Peyer's patch (tissue), 4 donors: ENCODE results near the gene TMEM131L. TPM values are rescaled to one million over a fixed set of nuclear protein-coding genes. Genes with fewer than 3 reads are reported as not detected.
A peak's percentile ranks its signal among the peaks of the same experiment; 100 is the strongest.

ENCODE experiments used
- DNase-seq, 3 donors: peaks; one replicate each; pipeline ENCODE4 v3.0.0-alpha.2; 2017 to 2019
- H3K27ac ChIP-seq, 4 donors: fragments of 200-600 bp; sonication (generic); one replicate each; pipeline ENCODE4 v1.5.1; 2016 to 2019
- H3K27me3 ChIP-seq, 2 donors: fragments of 200-600 bp; sonication (generic); one replicate each; pipeline ENCODE4 v1.5.1; 2019
- H3K36me3 ChIP-seq, 3 donors: fragments of 200-600 bp; sonication (generic); one replicate each; pipeline ENCODE4 v1.5.1; 2016 to 2019
- H3K4me1 ChIP-seq, 4 donors: fragments of 200-600 bp; sonication (generic); one replicate each; pipeline ENCODE4 v1.5.1; 2016 to 2019
- H3K4me3 ChIP-seq, 4 donors: fragments of 200-600 bp; sonication (generic); 1 replicate in 3 of 4; 2 replicates in 1 of 4; pipeline ENCODE4 v1.5.1; 2016 to 2019; ENCODE audit warnings: mild to moderate bottlenecking in 1 of 4
- H3K9me3 ChIP-seq, 4 donors: fragments of 200-600 bp; sonication (generic); one replicate each; pipeline ENCODE4 v1.5.1; 2016 to 2019; ENCODE audit warnings: mild to moderate bottlenecking in 1 of 4
- POLR2A ChIP-seq, 2 donors: fragments of 450-650 bp; IDR thresholded peaks; one replicate each; pipeline ENCODE4 v1.5.1; 2017; ENCODE audit warnings: antibody characterized with exemption in 2 of 2, mild to moderate bottlenecking in 2 of 2, moderate library complexity in 2 of 2
- total RNA-seq, 4 donors: library from RNA; depleted of rRNA; stranded (reverse); fragments of >200 nt; gene quantifications; one replicate each; pipeline ENCODE4 v1.1.0, GENCODE V29; 2016
- TF ChIP-seq, protein P1 (sequence below), 6 experiments: fragments of 450-650 bp in 4 of 6; fragments of 200-600 bp in 2 of 6; sonication (generic) in 1 of 6; IDR thresholded peaks; one replicate each; pipeline ENCODE4 v1.5.1; 2017 to 2019; ENCODE audit warnings: antibody characterized with exemption in 6 of 6, mild to moderate bottlenecking in 3 of 6, moderate library complexity in 1 of 6

TMEM131L gene
- total RNA-seq, 4 donors from 2014 or later: 5.2 to 54.5 (median 7.0) TPM

DNA sequence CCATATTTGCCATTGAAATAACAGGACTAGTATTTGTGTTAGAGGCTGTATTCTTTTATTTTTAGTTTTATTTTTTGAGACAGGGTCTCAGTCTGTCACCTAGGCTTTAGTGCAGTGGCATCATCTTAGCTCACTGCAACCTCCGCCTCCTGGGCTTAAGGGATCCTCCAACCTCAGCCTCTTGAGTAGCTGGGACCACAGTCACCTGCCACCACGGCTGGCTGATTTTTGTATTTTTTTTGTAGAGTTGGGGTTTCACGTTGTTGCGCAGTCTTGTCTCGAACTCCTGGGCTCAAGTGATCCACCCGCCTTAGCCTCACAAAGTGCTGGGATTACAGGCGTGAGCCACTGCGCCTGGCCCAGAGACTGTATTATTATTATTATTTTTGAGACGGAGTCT, 15.3 kb downstream of the TMEM131L start:
- H3K36me3 ChIP-seq: no peaks in the 10 kb centered on the region
- DNase-seq: no peak
- H3K4me1 ChIP-seq: peaks cover 0 to 12% (median 6%) of the 10 kb centered on the region in 4 donors
- no peaks in the 10 kb centered on the region for H3K27me3 ChIP-seq
- TF ChIP-seq, protein P1, sequence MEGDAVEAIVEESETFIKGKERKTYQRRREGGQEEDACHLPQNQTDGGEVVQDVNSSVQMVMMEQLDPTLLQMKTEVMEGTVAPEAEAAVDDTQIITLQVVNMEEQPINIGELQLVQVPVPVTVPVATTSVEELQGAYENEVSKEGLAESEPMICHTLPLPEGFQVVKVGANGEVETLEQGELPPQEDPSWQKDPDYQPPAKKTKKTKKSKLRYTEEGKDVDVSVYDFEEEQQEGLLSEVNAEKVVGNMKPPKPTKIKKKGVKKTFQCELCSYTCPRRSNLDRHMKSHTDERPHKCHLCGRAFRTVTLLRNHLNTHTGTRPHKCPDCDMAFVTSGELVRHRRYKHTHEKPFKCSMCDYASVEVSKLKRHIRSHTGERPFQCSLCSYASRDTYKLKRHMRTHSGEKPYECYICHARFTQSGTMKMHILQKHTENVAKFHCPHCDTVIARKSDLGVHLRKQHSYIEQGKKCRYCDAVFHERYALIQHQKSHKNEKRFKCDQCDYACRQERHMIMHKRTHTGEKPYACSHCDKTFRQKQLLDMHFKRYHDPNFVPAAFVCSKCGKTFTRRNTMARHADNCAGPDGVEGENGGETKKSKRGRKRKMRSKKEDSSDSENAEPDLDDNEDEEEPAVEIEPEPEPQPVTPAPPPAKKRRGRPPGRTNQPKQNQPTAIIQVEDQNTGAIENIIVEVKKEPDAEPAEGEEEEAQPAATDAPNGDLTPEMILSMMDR (IDR thresholded peaks at IDR 0.05): no peak
- no peak for TF ChIP-seq POLR2A (IDR thresholded peaks at IDR 0.05)
- H3K4me3 ChIP-seq: no peak overlapping the region
- H3K9me3 ChIP-seq: no peaks in the 10 kb centered on the region
- peak overlapping the region in 1 of 4 donors; percentile 38 for H3K27ac ChIP-seq

DNA sequence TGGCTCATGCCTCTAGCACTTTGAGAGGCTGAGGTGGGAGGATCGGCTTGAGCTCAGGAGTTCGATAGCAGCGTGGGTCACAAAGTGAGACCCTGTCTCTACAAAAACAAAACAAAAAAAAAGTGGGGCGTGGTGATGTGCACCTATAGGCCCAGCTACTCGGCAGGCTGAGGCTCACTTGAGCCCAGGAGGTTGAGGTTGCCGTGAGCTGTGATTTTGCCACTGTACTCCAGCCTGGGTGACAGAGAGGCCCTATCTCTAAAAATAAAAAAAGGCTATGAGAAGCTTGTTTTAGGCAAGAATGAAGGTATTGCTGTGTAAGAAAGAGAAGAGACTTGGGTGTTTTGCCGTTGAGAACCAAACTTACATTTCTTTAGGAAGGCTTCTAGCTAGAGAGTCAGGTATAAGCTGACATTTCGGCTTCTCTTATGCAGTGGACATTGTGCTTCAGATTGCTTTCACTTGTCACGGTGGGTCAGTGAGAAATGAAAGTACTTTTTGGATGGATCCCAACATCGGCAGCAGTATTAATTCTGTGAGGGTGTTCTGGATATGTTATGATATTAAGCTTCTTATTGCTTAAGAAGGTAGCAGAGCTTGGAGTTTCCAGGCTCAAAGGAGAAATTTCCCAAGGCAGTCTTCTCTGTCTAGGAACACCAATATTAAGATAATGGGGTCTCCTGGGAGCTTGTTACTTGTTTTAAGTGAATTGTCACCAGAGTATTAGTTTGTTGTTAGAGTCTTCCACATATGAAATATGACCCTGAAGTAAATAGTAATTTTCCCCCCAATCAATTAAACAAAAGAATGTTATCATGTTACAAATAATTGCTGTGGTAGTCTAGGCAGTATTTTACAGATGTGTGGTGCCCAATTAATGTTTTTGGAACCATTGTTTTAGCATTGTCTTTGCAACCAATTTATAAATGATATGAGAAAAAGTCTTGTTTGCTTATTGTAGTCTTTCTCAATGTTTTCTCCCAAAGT, 17.6 kb downstream of the TMEM131L start:
- H3K4me1 ChIP-seq: peaks cover 0 to 24% (median 17%) of the 10 kb centered on the region in 4 donors
- no peaks in the 10 kb centered on the region for H3K9me3 ChIP-seq
- peak overlapping the region in 1 of 4 donors; percentile 2 for H3K4me3 ChIP-seq
- H3K27ac ChIP-seq: peak overlapping the region in 2 of 4 donors; percentile 1 to 29
- TF ChIP-seq, protein P1 (IDR thresholded peaks at IDR 0.05): no peak
- no peak for TF ChIP-seq POLR2A (IDR thresholded peaks at IDR 0.05)
- H3K27me3 ChIP-seq: no peaks in the 10 kb centered on the region
- DNase-seq: no peak
- no peaks in the 10 kb centered on the region for H3K36me3 ChIP-seq

DNA sequence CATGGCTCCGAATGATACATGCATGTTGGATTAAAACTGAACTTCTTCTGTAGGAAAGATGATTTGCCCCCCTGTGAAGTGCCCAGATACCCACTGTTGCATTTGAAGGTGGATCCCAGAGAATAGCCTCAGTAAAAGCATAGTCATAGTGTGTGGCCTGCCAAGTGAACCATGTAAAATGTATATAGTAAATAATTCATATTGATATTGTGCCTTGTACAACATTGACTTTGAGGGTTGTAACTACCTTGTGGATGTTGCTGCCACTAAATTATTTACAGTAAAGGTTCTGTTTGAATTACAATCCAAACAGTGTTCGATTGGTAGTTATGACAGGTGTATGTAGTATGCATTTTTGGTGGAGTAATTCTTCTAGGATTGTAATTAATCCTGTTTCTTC, 19.2 kb downstream of the TMEM131L start:
- no peaks in the 10 kb centered on the region for H3K9me3 ChIP-seq
- no peaks in the 10 kb centered on the region for H3K27me3 ChIP-seq
- DNase-seq: no peak
- TF ChIP-seq POLR2A (IDR thresholded peaks at IDR 0.05): no peak
- TF ChIP-seq, protein P1 (IDR thresholded peaks at IDR 0.05): no peak
- H3K27ac ChIP-seq: no peak overlapping the region
- no peaks in the 10 kb centered on the region for H3K36me3 ChIP-seq
- H3K4me1 ChIP-seq: peaks cover 0 to 24% (median 20%) of the 10 kb centered on the region in 4 donors
- no peak overlapping the region for H3K4me3 ChIP-seq

DNA sequence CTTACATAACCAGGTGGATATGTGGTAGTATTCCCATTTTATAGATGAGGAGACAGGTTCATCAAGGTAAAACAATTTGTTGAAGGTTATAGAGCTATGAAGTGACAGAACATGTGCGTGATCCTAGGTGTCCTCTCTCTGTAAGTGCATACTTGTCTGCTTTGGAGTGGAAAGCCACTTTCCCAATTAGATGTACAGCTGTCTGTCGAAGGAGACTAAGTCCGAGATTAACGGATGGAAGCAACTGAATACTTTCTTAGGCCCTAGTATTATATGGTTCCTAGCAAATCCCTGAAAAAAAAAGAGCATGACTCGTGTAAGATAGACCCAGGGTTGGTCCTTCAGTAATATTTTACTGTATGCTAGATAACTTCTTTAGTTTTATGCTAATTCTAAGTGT, 19.7 kb downstream of the TMEM131L start:
- TF ChIP-seq POLR2A (IDR thresholded peaks at IDR 0.05): no peak
- TF ChIP-seq, protein P1 (IDR thresholded peaks at IDR 0.05): no peak
- DNase-seq: no peak
- H3K9me3 ChIP-seq: no peaks in the 10 kb centered on the region
- H3K36me3 ChIP-seq: no peaks in the 10 kb centered on the region
- peak overlapping the region in 1 of 4 donors; percentile 86 for H3K27ac ChIP-seq
- peaks cover 0 to 24% (median 20%) of the 10 kb centered on the region in 4 donors for H3K4me1 ChIP-seq
- no peak overlapping the region for H3K4me3 ChIP-seq
- H3K27me3 ChIP-seq: no peaks in the 10 kb centered on the region

DNA sequence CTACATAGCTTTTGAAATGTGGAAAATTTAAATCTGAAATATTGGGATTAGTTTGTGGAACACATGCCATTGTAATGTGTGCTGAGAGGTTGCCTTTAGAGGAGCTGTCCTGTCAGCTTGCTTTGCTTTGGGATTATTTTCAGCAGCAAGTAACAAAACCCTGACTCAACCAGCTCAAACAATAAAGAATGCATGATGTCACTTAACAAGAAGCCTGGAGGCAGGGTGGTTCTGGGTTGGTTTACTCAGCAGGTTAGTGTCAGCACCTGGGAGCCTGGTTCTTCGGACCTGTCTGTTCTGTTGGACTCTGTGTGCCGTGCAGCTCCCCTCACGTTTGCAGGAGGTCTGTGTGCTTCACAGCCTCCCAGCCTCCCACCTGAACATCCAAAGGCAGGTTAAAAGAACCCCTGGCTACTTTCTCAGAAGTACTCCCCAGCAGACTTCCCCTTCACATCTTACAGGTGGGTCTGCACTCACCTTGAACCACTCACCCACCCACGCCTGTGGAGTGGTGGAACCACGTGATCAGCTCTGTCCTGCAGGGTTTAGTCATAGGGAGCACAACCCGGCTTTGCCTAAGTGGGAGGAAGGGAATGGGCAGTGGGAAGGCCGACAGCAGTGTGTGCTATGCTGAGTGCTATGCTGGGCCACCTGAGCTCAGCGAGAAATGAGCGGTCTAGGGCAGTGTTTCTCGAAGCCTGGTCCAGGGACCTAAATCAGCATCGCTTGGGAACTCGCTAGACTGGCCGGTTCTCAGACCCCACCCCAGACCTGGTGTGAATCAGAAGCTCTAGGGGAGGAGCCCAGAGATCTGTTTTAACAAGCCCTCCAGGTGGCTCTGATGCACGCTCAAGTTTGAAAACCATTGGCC, 20.4 kb downstream of the TMEM131L start:
- Histone ChIP-seq H3K27me3 (no peaks in the 10 kb centered on the region), H3K27ac (peak overlapping the region; percentile 23 to 86 (median 58)), H3K9me3 (no peaks in the 10 kb centered on the region), H3K36me3 (no peaks in the 10 kb centered on the region), H3K4me1 (peaks cover 0 to 24% (median 20%) of the 10 kb centered on the region in 4 donors), H3K4me3 (no peak overlapping the region)
- no peak for DNase-seq
- TF ChIP-seq POLR2A (IDR thresholded peaks at IDR 0.05): no peak
- TF ChIP-seq, protein P1 (IDR thresholded peaks at IDR 0.05): no peak
